ENCODE data around the gene CNTNAP5.

The CNTNAP5 gene

GRCh38 chr2:124039032-124039431 is 13.9 kb downstream of the CNTNAP5 start:
- Histone ChIP-seq H3K36me3 (ENCODE audit: control insufficient read depth, insufficient read depth, low read length) (no peaks in the 10 kb centered on the region), H3K27me3 (ENCODE audit: control insufficient read depth, insufficient read depth, low read length) (no peaks in the 10 kb centered on the region), H3K4me3 (ENCODE audit: low read depth, low read length) (no peak overlapping the region), H3K27ac (no peak overlapping the region), H3K4me1 (no peaks in the 10 kb centered on the region), H3K79me2 (no peaks in the 10 kb centered on the region), H3K9me3 (ENCODE audit: control insufficient read depth, low read length) (no peaks in the 10 kb centered on the region), H3K4me2 (ENCODE audit: low read length) (no peak overlapping the region), H2AFZ (no peak overlapping the region), H3K9ac (no peak overlapping the region)
- no peak for TF ChIP-seq CTCF (IDR thresholded peaks at IDR 0.05)

- Histone ChIP-seq H3K4me1 (no peaks in the 10 kb centered on the region), H3K9me3 (ENCODE audit: control insufficient read depth, low read length) (no peaks in the 10 kb centered on the region), H3K27me3 (ENCODE audit: control insufficient read depth, insufficient read depth, low read length) (no peaks in the 10 kb centered on the region), H3K79me2 (no peaks in the 10 kb centered on the region), H3K4me2 (ENCODE audit: low read length) (no peak overlapping the region), H3K27ac (no peak overlapping the region), H3K36me3 (ENCODE audit: control insufficient read depth, insufficient read depth, low read length) (no peaks in the 10 kb centered on the region), H3K9ac (no peak overlapping the region), H3K4me3 (ENCODE audit: low read depth, low read length) (no peak overlapping the region), H2AFZ (no peak overlapping the region)
- no peak for TF ChIP-seq CTCF (IDR thresholded peaks at IDR 0.05)
Observed at GRCh38 chr2:124039762-124040291, 14.7 kb downstream of the CNTNAP5 start.

GRCh38 chr2:124045894-124046293 is 20.8 kb downstream of the CNTNAP5 start:
- Histone ChIP-seq H3K9ac (no peak overlapping the region), H3K4me3 (ENCODE audit: low read depth, low read length) (no peak overlapping the region), H3K27ac (no peak overlapping the region), H3K27me3 (ENCODE audit: control insufficient read depth, insufficient read depth, low read length) (no peaks in the 10 kb centered on the region), H3K4me1 (no peaks in the 10 kb centered on the region), H3K36me3 (ENCODE audit: control insufficient read depth, insufficient read depth, low read length) (no peaks in the 10 kb centered on the region), H3K9me3 (ENCODE audit: control insufficient read depth, low read length) (no peaks in the 10 kb centered on the region), H3K4me2 (ENCODE audit: low read length) (no peak overlapping the region), H2AFZ (no peak overlapping the region), H3K79me2 (no peaks in the 10 kb centered on the region)
- TF ChIP-seq CTCF (IDR thresholded peaks at IDR 0.05) = no peak

- Histone ChIP-seq H3K36me3 (ENCODE audit: control insufficient read depth, insufficient read depth, low read length) (no peaks in the 10 kb centered on the region), H3K27me3 (ENCODE audit: control insufficient read depth, insufficient read depth, low read length) (no peaks in the 10 kb centered on the region), H3K9me3 (ENCODE audit: control insufficient read depth, low read length) (no peaks in the 10 kb centered on the region), H3K9ac (no peak overlapping the region), H2AFZ (no peak overlapping the region), H3K4me1 (no peaks in the 10 kb centered on the region), H3K79me2 (no peaks in the 10 kb centered on the region), H3K4me3 (ENCODE audit: low read depth, low read length) (no peak overlapping the region), H3K27ac (no peak overlapping the region), H3K4me2 (ENCODE audit: low read length) (no peak overlapping the region)
- no peak for TF ChIP-seq CTCF (IDR thresholded peaks at IDR 0.05)
Observed at GRCh38 chr2:124046332-124046731, 21.2 kb downstream of the CNTNAP5 start.

GRCh38 chr2:124048102-124048501 is 23.0 kb downstream of the CNTNAP5 start:
- no peak for TF ChIP-seq CTCF (IDR thresholded peaks at IDR 0.05)
- H3K4me3 ChIP-seq (ENCODE audit: low read depth, low read length) = no peak overlapping the region
- H3K79me2 ChIP-seq = no peaks in the 10 kb centered on the region
- no peak overlapping the region for H3K9ac ChIP-seq
- no peaks in the 10 kb centered on the region for H3K27me3 ChIP-seq (ENCODE audit: control insufficient read depth, insufficient read depth, low read length)
- H3K9me3 ChIP-seq (ENCODE audit: control insufficient read depth, low read length) = no peaks in the 10 kb centered on the region
- H3K4me2 ChIP-seq (ENCODE audit: low read length) = no peak overlapping the region
- no peak overlapping the region for H2AFZ ChIP-seq
- H3K4me1 ChIP-seq = no peaks in the 10 kb centered on the region
- no peak overlapping the region for H3K27ac ChIP-seq
- no peaks in the 10 kb centered on the region for H3K36me3 ChIP-seq (ENCODE audit: control insufficient read depth, insufficient read depth, low read length)
